Hepatocyte (in vitro differentiated cells): ENCODE data around the gene PIGT.

Source experiments
- EZH2 ChIP-seq: fragments of 200-600 bp; sonication (generic); IDR thresholded peaks from 2 replicates; pipeline ENCODE4 v1.6.1; 2016; ENCODE audit warnings: antibody characterized with exemption, mild to moderate bottlenecking, borderline replicate concordance
- EZH2phosphoT487 ChIP-seq: fragments of 200-600 bp; sonication (generic); IDR thresholded peaks from one replicate; pipeline ENCODE4 v1.6.1; 2018; ENCODE audit warnings: antibody characterized with exemption, mild to moderate bottlenecking, low read depth, moderate library complexity; ENCODE audit not compliant: unreplicated experiment, severe bottlenecking
- TF ChIP-seq, protein P1 (sequence below): fragments of 200-600 bp; sonication (generic); IDR thresholded peaks from 2 replicates; pipeline ENCODE4 v1.5.1; 2016; ENCODE audit warnings: antibody characterized with exemption, mild to moderate bottlenecking; ENCODE audit not compliant: poor library complexity

- TF ChIP-seq, protein P1, sequence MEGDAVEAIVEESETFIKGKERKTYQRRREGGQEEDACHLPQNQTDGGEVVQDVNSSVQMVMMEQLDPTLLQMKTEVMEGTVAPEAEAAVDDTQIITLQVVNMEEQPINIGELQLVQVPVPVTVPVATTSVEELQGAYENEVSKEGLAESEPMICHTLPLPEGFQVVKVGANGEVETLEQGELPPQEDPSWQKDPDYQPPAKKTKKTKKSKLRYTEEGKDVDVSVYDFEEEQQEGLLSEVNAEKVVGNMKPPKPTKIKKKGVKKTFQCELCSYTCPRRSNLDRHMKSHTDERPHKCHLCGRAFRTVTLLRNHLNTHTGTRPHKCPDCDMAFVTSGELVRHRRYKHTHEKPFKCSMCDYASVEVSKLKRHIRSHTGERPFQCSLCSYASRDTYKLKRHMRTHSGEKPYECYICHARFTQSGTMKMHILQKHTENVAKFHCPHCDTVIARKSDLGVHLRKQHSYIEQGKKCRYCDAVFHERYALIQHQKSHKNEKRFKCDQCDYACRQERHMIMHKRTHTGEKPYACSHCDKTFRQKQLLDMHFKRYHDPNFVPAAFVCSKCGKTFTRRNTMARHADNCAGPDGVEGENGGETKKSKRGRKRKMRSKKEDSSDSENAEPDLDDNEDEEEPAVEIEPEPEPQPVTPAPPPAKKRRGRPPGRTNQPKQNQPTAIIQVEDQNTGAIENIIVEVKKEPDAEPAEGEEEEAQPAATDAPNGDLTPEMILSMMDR = no peak
- TF ChIP-seq EZH2 (no peak), EZH2phosphoT487 (no peak)
Measured at GRCh38 chr20:45399018-45399417, 16.9 kb upstream of the PIGT start.
